OCI-LY1 (cell line): Measurements from ENCODE around the gene GON7.
"Not testable (repeated sequence)": the region's sequence is repeated elsewhere in the genome, so short reads cannot be mapped to it uniquely, and the experiment has no call there.

ENCODE experiments used
- H2AFZ ChIP-seq: fragments of 200-600 bp; sonication (generic), shearing (Covaris generic); 2 replicates; pipeline ENCODE4 v1.6.0; 2014; ENCODE audit warnings: antibody characterized with exemption, mild to moderate bottlenecking, low read length
- H3F3A ChIP-seq: fragments of 200-600 bp; sonication (generic), shearing (Covaris generic); 2 replicates; pipeline ENCODE4 v1.6.0; 2014; ENCODE audit warnings: mild to moderate bottlenecking, antibody characterized with exemption, low read length, moderate library complexity; ENCODE audit not compliant: insufficient read depth
- H3K27ac ChIP-seq: fragments of 200-600 bp; sonication (generic); 2 replicates; pipeline ENCODE4 v1.5.1; 2014; ENCODE audit warnings: low read length, mixed run types, mild to moderate bottlenecking, low read depth; ENCODE audit not compliant: poor library complexity, severe bottlenecking
- H3K27me3 ChIP-seq: fragments of 200-600 bp; sonication (generic); 2 replicates; pipeline ENCODE4 v1.6.0; 2014; ENCODE audit warnings: antibody characterized with exemption, mild to moderate bottlenecking, low read length, moderate library complexity; ENCODE audit not compliant: insufficient read depth
- H3K36me3 ChIP-seq: fragments of 200-600 bp; sonication (generic); 2 replicates; pipeline ENCODE4 v1.6.1; 2014; ENCODE audit warnings: mild to moderate bottlenecking, antibody characterized with exemption, low read length, moderate library complexity, mixed read lengths; ENCODE audit not compliant: insufficient read depth
- H3K4me1 ChIP-seq: fragments of 200-600 bp; sonication (generic); 2 replicates; pipeline ENCODE4 v1.5.1; 2014; ENCODE audit warnings: mild to moderate bottlenecking, low read length, moderate library complexity; ENCODE audit not compliant: insufficient read depth, severe bottlenecking
- H3K4me2 ChIP-seq: fragments of 200-600 bp; sonication (generic), shearing (Covaris generic); 2 replicates; pipeline ENCODE4 v1.6.1; 2014; ENCODE audit warnings: low read length
- H3K4me3 ChIP-seq: fragments of 200-600 bp; sonication (generic); 2 replicates; pipeline ENCODE4 v1.5.1; 2014; ENCODE audit warnings: low read length, low read depth, mild to moderate bottlenecking, mixed read lengths; ENCODE audit not compliant: poor library complexity, severe bottlenecking
- H3K79me2 ChIP-seq: fragments of 200-600 bp; shearing (Covaris generic); 2 replicates; pipeline ENCODE4 v1.6.1; 2016; ENCODE audit warnings: mixed run types, low read length, mixed read lengths; ENCODE audit not compliant: insufficient read depth
- H3K9ac ChIP-seq: fragments of 200-600 bp; sonication (generic), shearing (Covaris generic); 2 replicates; pipeline ENCODE4 v1.6.1; 2014; ENCODE audit warnings: mild to moderate bottlenecking, low read length, mixed read lengths
- H3K9me2 ChIP-seq: fragments of 200-600 bp; sonication (generic), shearing (Covaris generic); 2 replicates; pipeline ENCODE4 v1.6.1; 2014; ENCODE audit warnings: low read depth, mild to moderate bottlenecking, low read length, mixed read lengths
- H3K9me3 ChIP-seq: fragments of 200-600 bp; shearing (Covaris generic); 2 replicates; pipeline ENCODE4 v1.6.1; 2014; ENCODE audit warnings: low read length, mixed read lengths
- H4K20me1 ChIP-seq: fragments of 200-600 bp; sonication (generic), shearing (Covaris generic); 2 replicates; pipeline ENCODE4 v1.6.0; 2016; ENCODE audit warnings: mild to moderate bottlenecking, low read length; ENCODE audit not compliant: insufficient read depth
- CTCF ChIP-seq: fragments of 200-600 bp; sonication (generic), shearing (Covaris generic); IDR thresholded peaks from 2 replicates; pipeline ENCODE4 v1.5.1; 2017; ENCODE audit warnings: mild to moderate bottlenecking, antibody characterized with exemption, low read length, moderate library complexity, mixed read lengths
- EZH2 ChIP-seq: fragments of 200-600 bp; sonication (generic), shearing (Covaris generic); IDR thresholded peaks from 2 replicates; pipeline ENCODE4 v1.8.0; 2017; ENCODE audit warnings: borderline replicate concordance, mixed run types, mild to moderate bottlenecking, antibody characterized with exemption, low read length, moderate library complexity, mixed read lengths

Gene GON7

GRCh38 chr14:93171376-93171775 is 35.5 kb downstream of the GON7 start:
- 0 out of 2 replicates have a peak, but pooled peaks cover 6% of the 10 kb centered on the region for H3K27me3 ChIP-seq
- no peaks in the 10 kb centered on the region for H3F3A ChIP-seq
- no peak overlapping the region for H2AFZ ChIP-seq
- no peaks in the 10 kb centered on the region for H3K36me3 ChIP-seq
- H3K4me3 ChIP-seq: no peak overlapping the region
- no peaks in the 10 kb centered on the region for H3K9me2 ChIP-seq
- no peaks in the 10 kb centered on the region for H3K4me1 ChIP-seq
- no peak overlapping the region for H3K4me2 ChIP-seq
- no peaks in the 10 kb centered on the region for H3K9me3 ChIP-seq
- no peak for TF ChIP-seq CTCF
- TF ChIP-seq EZH2: no peak
- no peak overlapping the region for H3K9ac ChIP-seq
- no peak overlapping the region for H3K27ac ChIP-seq
- H4K20me1 ChIP-seq: no peaks in the 10 kb centered on the region
- no peaks in the 10 kb centered on the region for H3K79me2 ChIP-seq

- H3K27ac ChIP-seq, H4K20me1 ChIP-seq, H3K9me2 ChIP-seq, H3K9me3 ChIP-seq, H3K27me3 ChIP-seq, H3K9ac ChIP-seq, H3K4me1 ChIP-seq, H2AFZ ChIP-seq, H3K79me2 ChIP-seq, H3K36me3 ChIP-seq, H3K4me2 ChIP-seq, H3K4me3 ChIP-seq, H3F3A ChIP-seq: not testable (repeated sequence)
These were observed 36.7 kb downstream of the GON7 start for GRCh38 chr14:93170141-93170540.

- H4K20me1 ChIP-seq, H3K9me2 ChIP-seq, H3K9me3 ChIP-seq, H3K4me2 ChIP-seq, H3F3A ChIP-seq, H3K27me3 ChIP-seq, H3K4me1 ChIP-seq, H2AFZ ChIP-seq, H3K36me3 ChIP-seq, H3K4me3 ChIP-seq, H3K9ac ChIP-seq, H3K27ac ChIP-seq, H3K79me2 ChIP-seq: not testable (repeated sequence)
These were observed 37.2 kb downstream of the GON7 start for GRCh38 chr14:93169619-93170018.

GRCh38 chr14:93168610-93169009 is 38.3 kb downstream of the GON7 start:
- H3K4me3 ChIP-seq, H3K9me3 ChIP-seq, H3K4me2 ChIP-seq: not testable (repeated sequence)

GRCh38 chr14:93165271-93166265 is 41.3 kb downstream of the GON7 start:
- not testable (repeated sequence) for H3F3A ChIP-seq, H3K9me2 ChIP-seq, H3K9me3 ChIP-seq, H3K4me1 ChIP-seq, H3K79me2 ChIP-seq, H2AFZ ChIP-seq, H3K4me2 ChIP-seq, H4K20me1 ChIP-seq, H3K9ac ChIP-seq, H3K27ac ChIP-seq, H3K27me3 ChIP-seq, H3K4me3 ChIP-seq, H3K36me3 ChIP-seq

More at GRCh38 chr14:93168610-93169009, 38.3 kb downstream of the GON7 start:
- H4K20me1 ChIP-seq, H3K9ac ChIP-seq, H3K4me1 ChIP-seq, H3K79me2 ChIP-seq, H3K27me3 ChIP-seq, H3K9me2 ChIP-seq, H3K36me3 ChIP-seq, H3F3A ChIP-seq, H3K27ac ChIP-seq, H2AFZ ChIP-seq: not testable (repeated sequence)
